ENCODE measurements around the gene SMARCD1.

The SMARCD1 gene

DNA sequence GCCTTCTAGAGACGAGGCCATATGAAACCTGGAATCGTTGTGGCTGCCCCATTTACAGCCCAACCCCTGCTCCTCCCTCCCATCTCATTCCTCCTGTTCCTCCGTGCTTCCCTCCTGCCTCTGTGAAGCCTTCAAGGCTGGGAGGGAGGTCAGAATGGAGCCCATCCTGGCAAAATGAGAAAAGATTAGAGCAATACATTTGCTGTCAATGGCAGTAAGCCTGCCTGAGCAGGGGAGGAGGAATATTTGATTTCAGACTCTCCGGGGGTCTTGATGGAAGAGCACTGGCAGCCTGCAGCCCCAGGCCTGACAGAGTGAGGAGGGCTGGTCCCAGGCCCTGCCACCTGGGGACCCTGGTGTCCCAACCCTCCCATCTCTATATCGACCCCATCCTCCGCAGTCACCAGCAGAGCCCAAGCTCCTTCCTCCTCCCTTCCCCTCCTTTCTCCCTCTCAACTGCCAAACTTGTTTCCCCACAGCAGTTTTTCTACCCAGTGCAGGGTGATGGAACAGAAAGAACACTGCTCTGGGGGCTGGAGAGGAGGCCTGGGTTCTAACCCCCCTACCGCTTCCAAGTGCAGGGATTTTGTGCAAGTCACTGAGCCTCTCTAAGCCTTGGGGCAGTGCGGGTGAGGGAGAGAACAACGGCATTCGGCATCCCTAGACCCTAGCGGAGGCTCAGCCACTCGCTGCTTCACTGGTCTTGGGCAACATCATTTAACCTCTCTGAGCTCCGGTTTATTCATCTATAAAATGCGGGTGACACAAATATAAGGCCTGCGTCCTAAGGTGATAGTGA lies 43.9 kb upstream of the SMARCD1 start:
- TF ChIP-seq, protein P1, sequence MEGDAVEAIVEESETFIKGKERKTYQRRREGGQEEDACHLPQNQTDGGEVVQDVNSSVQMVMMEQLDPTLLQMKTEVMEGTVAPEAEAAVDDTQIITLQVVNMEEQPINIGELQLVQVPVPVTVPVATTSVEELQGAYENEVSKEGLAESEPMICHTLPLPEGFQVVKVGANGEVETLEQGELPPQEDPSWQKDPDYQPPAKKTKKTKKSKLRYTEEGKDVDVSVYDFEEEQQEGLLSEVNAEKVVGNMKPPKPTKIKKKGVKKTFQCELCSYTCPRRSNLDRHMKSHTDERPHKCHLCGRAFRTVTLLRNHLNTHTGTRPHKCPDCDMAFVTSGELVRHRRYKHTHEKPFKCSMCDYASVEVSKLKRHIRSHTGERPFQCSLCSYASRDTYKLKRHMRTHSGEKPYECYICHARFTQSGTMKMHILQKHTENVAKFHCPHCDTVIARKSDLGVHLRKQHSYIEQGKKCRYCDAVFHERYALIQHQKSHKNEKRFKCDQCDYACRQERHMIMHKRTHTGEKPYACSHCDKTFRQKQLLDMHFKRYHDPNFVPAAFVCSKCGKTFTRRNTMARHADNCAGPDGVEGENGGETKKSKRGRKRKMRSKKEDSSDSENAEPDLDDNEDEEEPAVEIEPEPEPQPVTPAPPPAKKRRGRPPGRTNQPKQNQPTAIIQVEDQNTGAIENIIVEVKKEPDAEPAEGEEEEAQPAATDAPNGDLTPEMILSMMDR (IDR thresholded peaks at IDR 0.05; ENCODE audit: low read depth, low read length), result no peak
- TF ChIP-seq EZH2phosphoT487 (IDR thresholded peaks at IDR 0.05; ENCODE audit: low read depth), result no peak
- no peaks in the 10 kb centered on the region for H4K20me1 ChIP-seq (ENCODE audit: insufficient read depth, low read length)

DNA sequence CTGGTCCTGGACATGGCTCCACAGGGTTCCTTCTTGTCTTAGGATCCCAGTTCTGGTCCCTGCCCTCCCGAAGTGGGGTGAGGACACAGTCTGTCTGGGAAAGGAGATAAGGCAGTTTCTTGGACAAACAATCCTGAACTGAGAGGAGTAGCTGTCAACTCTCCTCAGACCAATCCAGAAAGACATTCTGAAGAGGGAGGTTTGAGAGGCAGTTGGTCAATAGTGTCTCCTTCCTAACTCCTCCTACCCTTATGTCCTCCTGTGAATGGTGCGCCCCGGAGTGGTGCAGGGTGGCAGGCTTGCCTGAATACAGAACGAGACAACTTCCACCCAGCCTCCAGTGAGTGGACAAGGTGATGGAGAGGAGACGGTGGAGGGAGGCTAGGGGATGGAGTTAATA lies 43.2 kb upstream of the SMARCD1 start:
- H3K79me2 ChIP-seq (ENCODE audit: low read length), result no peaks in the 10 kb centered on the region
- H4K20me1 ChIP-seq (ENCODE audit: insufficient read depth, low read length), result no peaks in the 10 kb centered on the region
- H3K4me3 ChIP-seq (ENCODE audit: low read length), result no peak overlapping the region
- H3K36me3 ChIP-seq (replicated peaks; ENCODE audit: low read depth, low read length), result no peaks in the 10 kb centered on the region
- H2AFZ ChIP-seq (ENCODE audit: low read depth, low read length), result no peak overlapping the region
- no peaks in the 10 kb centered on the region for H3K9me3 ChIP-seq (ENCODE audit: insufficient read depth, low read length)
- no peaks in the 10 kb centered on the region for H3K27me3 ChIP-seq (ENCODE audit: low read depth, low read length)
- no peak overlapping the region for H3K4me2 ChIP-seq (ENCODE audit: low read length)
- TF ChIP-seq, protein P1 (IDR thresholded peaks at IDR 0.05; ENCODE audit: low read depth, low read length), result no peak
- no peak for TF ChIP-seq EZH2phosphoT487 (IDR thresholded peaks at IDR 0.05; ENCODE audit: low read depth)
- H3K9ac ChIP-seq (ENCODE audit: low read length), result no peak overlapping the region
- no peak overlapping the region for H3K27ac ChIP-seq (ENCODE audit: low read length)
- H3K4me1 ChIP-seq (ENCODE audit: low read length), result no peaks in the 10 kb centered on the region

More for the DNA sequence above, 43.9 kb upstream of the SMARCD1 start:
- Histone ChIP-seq H2AFZ (ENCODE audit: low read depth, low read length) (no peak overlapping the region), H3K9me3 (ENCODE audit: insufficient read depth, low read length) (no peaks in the 10 kb centered on the region), H3K4me2 (ENCODE audit: low read length) (no peak overlapping the region), H3K27me3 (ENCODE audit: low read depth, low read length) (no peaks in the 10 kb centered on the region), H3K36me3 (replicated peaks; ENCODE audit: low read depth, low read length) (no peaks in the 10 kb centered on the region), H3K27ac (ENCODE audit: low read length) (no peak overlapping the region), H3K4me3 (ENCODE audit: low read length) (no peak overlapping the region), H3K9ac (ENCODE audit: low read length) (no peak overlapping the region), H3K79me2 (ENCODE audit: low read length) (no peaks in the 10 kb centered on the region), H3K4me1 (ENCODE audit: low read length) (no peaks in the 10 kb centered on the region)

DNA sequence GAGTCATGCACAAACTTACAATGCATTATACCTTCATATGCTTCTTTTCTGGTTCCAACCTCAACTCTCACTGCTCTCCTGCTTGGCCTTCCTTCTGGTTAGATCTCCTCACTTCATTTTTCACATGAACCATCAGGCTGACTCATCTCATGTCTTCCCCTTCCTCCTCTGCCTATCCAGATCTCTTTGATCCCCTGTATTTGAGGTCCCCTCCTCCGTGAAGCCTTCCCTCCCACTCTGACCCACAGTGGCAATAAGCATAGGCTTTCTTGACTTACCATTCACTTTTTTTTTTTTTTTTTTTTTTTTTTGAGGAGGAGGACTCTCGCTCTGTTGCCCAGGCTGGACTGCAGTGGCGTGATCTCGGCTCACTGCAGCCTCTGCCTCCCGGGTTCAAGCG lies 42.4 kb upstream of the SMARCD1 start:
- Histone ChIP-seq H3K79me2 (ENCODE audit: low read length) (no peaks in the 10 kb centered on the region), H3K27ac (ENCODE audit: low read length) (no peak overlapping the region), H3K4me1 (ENCODE audit: low read length) (no peaks in the 10 kb centered on the region), H3K4me3 (ENCODE audit: low read length) (no peak overlapping the region), H3K36me3 (replicated peaks; ENCODE audit: low read depth, low read length) (no peaks in the 10 kb centered on the region), H3K9me3 (ENCODE audit: insufficient read depth, low read length) (no peaks in the 10 kb centered on the region), H2AFZ (ENCODE audit: low read depth, low read length) (no peak overlapping the region), H3K9ac (ENCODE audit: low read length) (no peak overlapping the region), H4K20me1 (ENCODE audit: insufficient read depth, low read length) (no peaks in the 10 kb centered on the region), H3K4me2 (ENCODE audit: low read length) (no peak overlapping the region), H3K27me3 (ENCODE audit: low read depth, low read length) (no peaks in the 10 kb centered on the region)
- TF ChIP-seq, protein P1 (IDR thresholded peaks at IDR 0.05; ENCODE audit: low read depth, low read length), result no peak
- no peak for TF ChIP-seq EZH2phosphoT487 (IDR thresholded peaks at IDR 0.05; ENCODE audit: low read depth)

DNA sequence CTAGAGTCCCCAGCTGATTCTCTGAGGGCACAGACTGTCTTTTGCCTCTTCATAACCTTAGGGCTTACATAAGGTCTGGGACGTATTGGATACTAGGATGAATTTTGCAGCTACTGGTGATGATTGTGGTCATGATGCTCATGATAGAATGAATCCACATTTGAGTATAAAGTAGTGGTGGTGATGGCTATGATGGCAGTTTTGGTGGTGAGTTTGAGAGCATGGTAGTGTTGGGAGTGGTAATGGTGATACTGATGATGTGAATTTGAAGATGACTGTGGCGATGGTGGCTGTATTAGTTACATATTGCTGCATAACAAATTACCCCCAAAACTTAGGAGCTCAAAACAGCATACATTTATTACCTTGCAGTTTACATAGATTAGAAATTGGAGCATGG lies 41.8 kb upstream of the SMARCD1 start:
- TF ChIP-seq EZH2phosphoT487 (IDR thresholded peaks at IDR 0.05; ENCODE audit: low read depth), result no peak
- Histone ChIP-seq H3K27ac (ENCODE audit: low read length) (no peak overlapping the region), H3K4me3 (ENCODE audit: low read length) (no peak overlapping the region), H3K27me3 (ENCODE audit: low read depth, low read length) (no peaks in the 10 kb centered on the region), H3K36me3 (replicated peaks; ENCODE audit: low read depth, low read length) (no peaks in the 10 kb centered on the region), H3K9me3 (ENCODE audit: insufficient read depth, low read length) (no peaks in the 10 kb centered on the region), H3K4me2 (ENCODE audit: low read length) (no peak overlapping the region), H4K20me1 (ENCODE audit: insufficient read depth, low read length) (no peaks in the 10 kb centered on the region), H2AFZ (ENCODE audit: low read depth, low read length) (no peak overlapping the region), H3K79me2 (ENCODE audit: low read length) (no peaks in the 10 kb centered on the region), H3K4me1 (ENCODE audit: low read length) (no peaks in the 10 kb centered on the region), H3K9ac (ENCODE audit: low read length) (no peak overlapping the region)

All from OCI-LY3 (cell line).